SK-MEL-5 (cell line): ENCODE results near the gene CDC45. TPM values are rescaled to one million over a fixed set of nuclear protein-coding genes. Genes with fewer than 3 reads are reported as not detected.

ENCODE experiments used
- DNase-seq: peaks from one replicate; pipeline ENCODE4 v3.0.0-alpha.2; 2016; ENCODE audit warnings: low read depth, low spot score
- in situ Hi-C: cut with HindIII; loops from 2 replicates; pipeline ENCODE4 v1.10.0; 2016; ENCODE audit warnings: low sequenced_read_pairs, high pct_unique_total_duplicates, low pct_unique_long_range_greater_than_20kb
- total RNA-seq: library from RNA; depleted of rRNA; stranded (reverse); fragments of >200 nt; shearing (Covaris generic); gene quantifications from 2 replicates; pipeline ENCODE4 v1.2.3, GENCODE V29; 2014

CDC45 gene
- total RNA-seq, 1 experiment from 2014 or later = 36.5 TPM

- no peak for DNase-seq
- in situ Hi-C loops = no loop called here
Observed at GRCh38 chr22:19463491-19464469, 15.9 kb upstream of the CDC45 start.

GRCh38 chr22:19464546-19464945, 15.2 kb upstream of the CDC45 start:
- in situ Hi-C loops = no loop called here

GRCh38 chr22:19464975-19465374, 14.7 kb upstream of the CDC45 start:
- no peak for DNase-seq
- in situ Hi-C loops = no loop called here

More at GRCh38 chr22:19464546-19464945, 15.2 kb upstream of the CDC45 start:
- no peak for DNase-seq

GRCh38 chr22:19466126-19466716, 13.5 kb upstream of the CDC45 start:
- no peak for DNase-seq
- in situ Hi-C loops = no loop called here

GRCh38 chr22:19466848-19467752, 12.6 kb upstream of the CDC45 start:
- in situ Hi-C loops = no loop called here
- DNase-seq = no peak

- in situ Hi-C loops = no loop called here
Observed at GRCh38 chr22:19467912-19468311, 11.8 kb upstream of the CDC45 start.

GRCh38 chr22:19469421-19469820, 10.3 kb upstream of the CDC45 start:
- in situ Hi-C loops = no loop called here
- DNase-seq = no peak

More at GRCh38 chr22:19467912-19468311, 11.8 kb upstream of the CDC45 start:
- DNase-seq = no peak

GRCh38 chr22:19470010-19470409, 9.7 kb upstream of the CDC45 start:
- in situ Hi-C loops = no loop called here

GRCh38 chr22:19471572-19471971, 8.1 kb upstream of the CDC45 start:
- no peak for DNase-seq
- in situ Hi-C loops = no loop called here

More at GRCh38 chr22:19470010-19470409, 9.7 kb upstream of the CDC45 start:
- no peak for DNase-seq

- in situ Hi-C loops = no loop called here
- no peak for DNase-seq
Observed at GRCh38 chr22:19472233-19472632, 7.5 kb upstream of the CDC45 start.

GRCh38 chr22:19473578-19473977, 6.1 kb upstream of the CDC45 start:
- in situ Hi-C loops = no loop called here
- no peak for DNase-seq

GRCh38 chr22:19476023-19476422, 3.7 kb upstream of the CDC45 start:
- in situ Hi-C loops = no loop called here
- DNase-seq = no peak

- DNase-seq = peak; percentile 19
Observed at GRCh38 chr22:19477321-19478044, 2.2 kb upstream of the CDC45 start.

GRCh38 chr22:19478045-19478900, 1.4 kb upstream of the CDC45 start:
- in situ Hi-C loops = no loop called here
- no peak for DNase-seq

More at GRCh38 chr22:19477321-19478044, 2.2 kb upstream of the CDC45 start:
- in situ Hi-C loops = no loop called here

GRCh38 chr22:19478901-19479354, 792 bp upstream of the CDC45 start, which contains the start of gene UFD1:
Gene UFD1 (minus strand): TSS chr22:19479193. CDS start chr22:19479085, 108 bp downstream.
- in situ Hi-C loops = no loop called here
- no peak for DNase-seq

- DNase-seq = no peak
- in situ Hi-C loops = no loop called here
Observed at GRCh38 chr22:19480173-19480568, 451 bp downstream of the CDC45 start.
